Measurements from ENCODE around the gene MECP2.
A peak's percentile ranks its signal among the peaks of the same experiment; 100 is the strongest.

The MECP2 gene

DNA sequence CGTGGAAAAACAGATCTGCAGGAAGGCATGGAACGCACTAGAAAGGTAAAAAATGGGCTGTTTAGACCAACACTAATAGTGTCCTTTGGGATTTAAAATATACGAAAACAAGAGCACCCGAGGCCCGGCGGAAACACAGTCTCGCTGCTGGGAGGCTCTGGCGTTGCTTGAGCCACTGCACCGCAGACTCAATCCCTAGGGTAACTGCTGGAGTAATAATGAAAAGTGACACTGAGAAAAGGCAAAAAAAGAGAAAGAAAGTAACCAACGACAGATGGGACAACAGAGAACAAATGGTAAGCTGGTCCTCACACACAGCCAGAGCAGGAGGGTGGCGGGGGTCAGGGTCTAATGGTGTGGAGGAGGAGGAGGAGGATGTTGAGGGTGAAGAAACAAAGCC lies 93.2 kb downstream of the MECP2 start:
- Histone ChIP-seq H3K27me3 (ENCODE audit: low read length) (no peaks in the 10 kb centered on the region), H3K79me2 (ENCODE audit: insufficient read depth, low read length) (no peaks in the 10 kb centered on the region), H3K9me3 (ENCODE audit: insufficient read depth, low read length) (no peaks in the 10 kb centered on the region), H3K36me3 (ENCODE audit: low read length) (no peaks in the 10 kb centered on the region), H3K4me3 (ENCODE audit: insufficient read depth, low read length, poor library complexity, severe bottlenecking) (no peak overlapping the region), H3K4me2 (ENCODE audit: low read depth, low read length, poor library complexity, severe bottlenecking) (no peak overlapping the region), H4K20me1 (ENCODE audit: low read depth, low read length) (no peaks in the 10 kb centered on the region), H3K27ac (ENCODE audit: low read depth, low read length) (no peak overlapping the region), H3F3A (ENCODE audit: insufficient read depth) (peaks cover 6% of the 10 kb centered on the region; the same call in 1 of the 2 replicates), H3K9me2 (replicated peaks; ENCODE audit: insufficient read depth, low read length) (no peaks in the 10 kb centered on the region), H2AFZ (ENCODE audit: low read depth, low read length, severe bottlenecking) (no peak overlapping the region), H3K9ac (ENCODE audit: low read length) (no peak overlapping the region)
- TF ChIP-seq, protein P1, sequence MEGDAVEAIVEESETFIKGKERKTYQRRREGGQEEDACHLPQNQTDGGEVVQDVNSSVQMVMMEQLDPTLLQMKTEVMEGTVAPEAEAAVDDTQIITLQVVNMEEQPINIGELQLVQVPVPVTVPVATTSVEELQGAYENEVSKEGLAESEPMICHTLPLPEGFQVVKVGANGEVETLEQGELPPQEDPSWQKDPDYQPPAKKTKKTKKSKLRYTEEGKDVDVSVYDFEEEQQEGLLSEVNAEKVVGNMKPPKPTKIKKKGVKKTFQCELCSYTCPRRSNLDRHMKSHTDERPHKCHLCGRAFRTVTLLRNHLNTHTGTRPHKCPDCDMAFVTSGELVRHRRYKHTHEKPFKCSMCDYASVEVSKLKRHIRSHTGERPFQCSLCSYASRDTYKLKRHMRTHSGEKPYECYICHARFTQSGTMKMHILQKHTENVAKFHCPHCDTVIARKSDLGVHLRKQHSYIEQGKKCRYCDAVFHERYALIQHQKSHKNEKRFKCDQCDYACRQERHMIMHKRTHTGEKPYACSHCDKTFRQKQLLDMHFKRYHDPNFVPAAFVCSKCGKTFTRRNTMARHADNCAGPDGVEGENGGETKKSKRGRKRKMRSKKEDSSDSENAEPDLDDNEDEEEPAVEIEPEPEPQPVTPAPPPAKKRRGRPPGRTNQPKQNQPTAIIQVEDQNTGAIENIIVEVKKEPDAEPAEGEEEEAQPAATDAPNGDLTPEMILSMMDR (IDR thresholded peaks at IDR 0.05; ENCODE audit: insufficient read depth, low read length, poor library complexity, severe bottlenecking): no peak
- TF ChIP-seq EZH2phosphoT487 (conservative IDR thresholded peaks at IDR 0.05; ENCODE audit: low read length): no peak

DNA sequence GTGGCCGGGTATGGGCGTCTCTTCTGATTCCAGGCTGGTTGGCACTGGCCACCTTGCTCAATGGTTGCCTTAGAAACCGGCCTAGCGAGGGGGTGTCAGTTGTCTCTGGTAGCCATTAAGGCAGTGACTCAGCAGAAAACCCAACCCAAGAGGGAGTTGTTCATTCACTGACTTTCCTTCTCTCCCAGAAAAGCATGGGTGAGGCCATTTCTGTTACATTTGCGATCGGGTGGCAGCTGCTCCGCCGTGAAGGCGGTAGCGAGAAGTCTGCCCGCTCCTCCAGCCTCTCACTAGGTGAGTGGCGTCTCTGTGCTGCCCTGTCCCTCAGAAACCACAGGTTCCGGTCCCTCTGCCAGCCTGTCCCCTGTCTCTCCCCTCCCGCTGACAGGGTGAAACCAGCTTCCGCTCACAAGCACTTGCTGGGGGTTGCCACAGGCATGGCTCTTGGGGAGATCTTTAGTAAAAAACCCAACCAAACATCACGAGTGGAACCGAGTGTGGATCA lies 95.2 kb downstream of the MECP2 start:
- Histone ChIP-seq H3F3A (ENCODE audit: insufficient read depth) (peaks cover 6% of the 10 kb centered on the region; the same call in 1 of the 2 replicates), H3K79me2 (ENCODE audit: insufficient read depth, low read length) (no peaks in the 10 kb centered on the region), H3K27ac (ENCODE audit: low read depth, low read length) (peak overlapping the region; percentile 29; the same call in 1 of the 2 replicates), H2AFZ (ENCODE audit: low read depth, low read length, severe bottlenecking) (no peak overlapping the region), H3K27me3 (ENCODE audit: low read length) (no peaks in the 10 kb centered on the region), H3K36me3 (ENCODE audit: low read length) (no peaks in the 10 kb centered on the region), H4K20me1 (ENCODE audit: low read depth, low read length) (no peaks in the 10 kb centered on the region), H3K9me2 (replicated peaks; ENCODE audit: insufficient read depth, low read length) (no peaks in the 10 kb centered on the region), H3K4me2 (ENCODE audit: low read depth, low read length, poor library complexity, severe bottlenecking) (peak overlapping the region; percentile 37), H3K9ac (ENCODE audit: low read length) (peak overlapping the region; percentile 38; the same call in 1 of the 2 replicates), H3K9me3 (ENCODE audit: insufficient read depth, low read length) (no peaks in the 10 kb centered on the region), H3K4me3 (ENCODE audit: insufficient read depth, low read length, poor library complexity, severe bottlenecking) (peak overlapping the region; percentile 5)
- TF ChIP-seq, protein P1 (IDR thresholded peaks at IDR 0.05; ENCODE audit: insufficient read depth, low read length, poor library complexity, severe bottlenecking): no peak
- TF ChIP-seq EZH2phosphoT487 (conservative IDR thresholded peaks at IDR 0.05; ENCODE audit: low read length): no peak

DNA sequence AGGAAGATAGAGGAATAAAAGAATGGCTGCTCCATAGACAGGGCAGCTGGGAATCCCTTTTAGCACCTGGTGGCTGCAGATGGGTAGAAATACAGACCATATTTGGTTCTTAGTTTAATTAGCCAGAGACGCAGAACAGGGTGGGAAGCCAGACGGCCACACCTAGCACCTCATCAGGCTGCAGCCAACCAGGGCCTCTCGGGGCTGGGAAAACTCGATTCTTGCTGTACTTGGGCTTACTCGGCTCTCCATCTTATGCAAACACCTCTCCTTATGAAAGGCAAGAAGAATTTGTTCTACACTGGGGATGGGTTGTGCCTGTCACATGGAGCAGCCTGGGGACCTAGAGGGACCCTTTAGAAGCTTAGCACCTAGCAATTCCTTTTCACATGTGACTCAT lies 97.5 kb downstream of the MECP2 start:
- Histone ChIP-seq H3K27ac (ENCODE audit: low read depth, low read length) (no peak overlapping the region), H3K79me2 (ENCODE audit: insufficient read depth, low read length) (no peaks in the 10 kb centered on the region), H3K27me3 (ENCODE audit: low read length) (no peaks in the 10 kb centered on the region), H3K9me3 (ENCODE audit: insufficient read depth, low read length) (no peaks in the 10 kb centered on the region), H3K4me2 (ENCODE audit: low read depth, low read length, poor library complexity, severe bottlenecking) (no peak overlapping the region), H2AFZ (ENCODE audit: low read depth, low read length, severe bottlenecking) (no peak overlapping the region), H3F3A (ENCODE audit: insufficient read depth) (peaks cover 6% of the 10 kb centered on the region; the same call in 1 of the 2 replicates), H3K36me3 (ENCODE audit: low read length) (no peaks in the 10 kb centered on the region), H3K4me3 (ENCODE audit: insufficient read depth, low read length, poor library complexity, severe bottlenecking) (no peak overlapping the region), H3K9ac (ENCODE audit: low read length) (no peak overlapping the region), H4K20me1 (ENCODE audit: low read depth, low read length) (no peaks in the 10 kb centered on the region), H3K9me2 (replicated peaks; ENCODE audit: insufficient read depth, low read length) (no peaks in the 10 kb centered on the region)
- TF ChIP-seq, protein P1 (IDR thresholded peaks at IDR 0.05; ENCODE audit: insufficient read depth, low read length, poor library complexity, severe bottlenecking): no peak
- TF ChIP-seq EZH2phosphoT487 (conservative IDR thresholded peaks at IDR 0.05; ENCODE audit: low read length): no peak
